Kidney glomerular epithelial cell (primary cell): ENCODE data around the gene LIPA.
A peak's percentile ranks its signal among the peaks of the same experiment; 100 is the strongest.
"Not testable (repeated sequence)": the region's sequence is repeated elsewhere in the genome, so short reads cannot be mapped to it uniquely, and the experiment has no call there.

Source experiments
- DNase-seq: peaks from one replicate; lab custom pipeline; 2025; lab: John Stamatoyannopoulos, UW

LIPA gene

DNA sequence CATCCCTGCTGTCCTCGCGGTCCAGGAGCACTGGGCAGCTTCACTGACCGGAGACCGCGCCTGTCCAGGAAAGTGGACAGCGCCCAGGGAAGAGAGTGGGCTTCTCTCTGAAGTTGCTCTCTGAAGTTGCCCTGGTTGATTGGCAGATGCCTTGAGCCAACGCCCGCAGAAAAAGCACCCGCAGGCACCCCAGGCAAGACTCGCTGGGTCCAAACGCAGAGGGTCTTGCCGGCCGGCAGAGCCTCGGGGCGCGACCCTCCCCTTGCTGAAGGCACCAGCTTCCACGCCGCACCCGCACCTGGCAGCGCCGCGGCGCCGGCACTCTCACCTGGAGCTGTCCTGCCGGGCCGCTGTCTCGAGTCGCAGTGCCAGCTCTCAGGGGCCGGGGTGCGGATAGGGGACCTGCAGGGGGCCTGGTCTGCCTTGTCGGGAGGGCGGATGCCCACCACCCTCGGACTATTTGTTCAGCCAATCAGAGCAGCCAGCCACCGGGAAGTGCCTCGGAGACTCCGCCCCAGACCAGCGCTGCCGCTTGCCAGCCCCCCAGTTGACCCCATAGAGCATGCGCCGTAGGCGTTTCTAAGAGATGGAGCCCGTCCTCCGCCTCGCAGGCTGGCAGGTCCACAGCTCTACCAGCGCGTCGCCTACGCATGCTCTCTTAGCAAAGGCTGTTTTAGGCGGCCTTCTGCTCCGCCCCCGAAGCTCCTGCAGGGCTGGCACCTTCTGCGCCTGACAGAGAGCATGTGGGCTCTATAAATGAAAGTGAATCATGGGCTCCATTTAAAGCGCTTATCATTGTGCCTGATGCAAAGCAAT lies at the start of gene LIPA:
Gene LIPA, minus strand, starts transcription at position 367 of the 816 bp plus-strand sequence. CDS start 4,127 bp downstream, outside the sequence.
- DNase-seq, result peak; percentile 95

GRCh38 chr10:89301232-89301631 lies 49.7 kb upstream of the LIPA start:
- peak; percentile 11 for DNase-seq

GRCh38 chr10:89299031-89299430 lies 47.5 kb upstream of the LIPA start:
- no peak for DNase-seq

GRCh38 chr10:89297791-89298190 lies 46.2 kb upstream of the LIPA start:
- DNase-seq, result no peak

GRCh38 chr10:89297356-89297755 lies 45.8 kb upstream of the LIPA start:
- DNase-seq, result no peak

- no peak for DNase-seq
Measured at GRCh38 chr10:89296220-89296648, 44.7 kb upstream of the LIPA start.

- DNase-seq, result no peak
Measured at GRCh38 chr10:89295597-89295996, 44.0 kb upstream of the LIPA start.

DNA sequence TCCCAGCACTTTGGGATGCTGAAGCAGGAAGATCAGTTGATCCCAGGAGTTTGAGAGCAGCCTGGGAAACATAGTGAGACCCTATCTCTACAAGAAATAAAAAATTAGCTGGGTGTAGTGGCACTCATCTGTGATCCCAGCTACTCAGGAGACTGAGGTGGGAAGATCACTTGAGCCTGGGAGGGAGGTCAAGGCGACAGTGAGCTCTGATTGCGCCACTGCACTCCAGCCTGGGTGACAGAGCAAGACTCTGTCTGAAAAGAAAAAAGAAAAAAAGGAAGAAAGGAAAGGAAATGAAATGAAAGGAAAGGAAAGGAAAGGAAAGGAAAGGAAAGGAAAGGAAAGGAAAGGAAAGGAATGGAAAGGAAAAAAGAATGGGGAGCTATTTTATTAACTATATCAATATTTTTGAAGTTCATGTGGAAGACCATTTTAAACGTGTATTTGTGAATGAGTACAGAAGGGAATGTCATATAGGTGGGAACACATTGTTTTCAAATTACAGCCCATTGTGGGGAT lies 43.2 kb upstream of the LIPA start:
- no peak for DNase-seq

- DNase-seq, result peak; percentile 32
Measured at GRCh38 chr10:89285303-89285702, 33.7 kb upstream of the LIPA start.

DNA sequence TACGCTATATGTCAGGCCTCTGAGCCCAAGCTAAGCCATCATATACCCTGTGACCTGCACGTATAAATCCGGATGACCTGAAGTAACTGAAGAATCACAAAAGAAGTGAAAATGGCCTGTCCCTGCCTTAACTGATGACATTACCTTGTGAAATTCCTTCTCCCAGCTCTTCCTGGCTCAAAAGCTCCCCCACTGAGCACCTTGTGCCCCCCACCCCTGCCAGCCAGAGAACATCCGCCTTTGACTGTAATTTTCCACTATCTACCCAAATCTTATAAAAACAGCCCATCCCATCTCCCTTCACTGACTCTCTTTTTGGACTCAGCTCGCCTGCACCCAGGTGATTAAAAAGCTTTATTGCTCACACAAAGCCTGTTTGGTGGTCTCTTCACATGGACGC lies 33.1 kb upstream of the LIPA start:
- DNase-seq, result not testable (repeated sequence)

DNA sequence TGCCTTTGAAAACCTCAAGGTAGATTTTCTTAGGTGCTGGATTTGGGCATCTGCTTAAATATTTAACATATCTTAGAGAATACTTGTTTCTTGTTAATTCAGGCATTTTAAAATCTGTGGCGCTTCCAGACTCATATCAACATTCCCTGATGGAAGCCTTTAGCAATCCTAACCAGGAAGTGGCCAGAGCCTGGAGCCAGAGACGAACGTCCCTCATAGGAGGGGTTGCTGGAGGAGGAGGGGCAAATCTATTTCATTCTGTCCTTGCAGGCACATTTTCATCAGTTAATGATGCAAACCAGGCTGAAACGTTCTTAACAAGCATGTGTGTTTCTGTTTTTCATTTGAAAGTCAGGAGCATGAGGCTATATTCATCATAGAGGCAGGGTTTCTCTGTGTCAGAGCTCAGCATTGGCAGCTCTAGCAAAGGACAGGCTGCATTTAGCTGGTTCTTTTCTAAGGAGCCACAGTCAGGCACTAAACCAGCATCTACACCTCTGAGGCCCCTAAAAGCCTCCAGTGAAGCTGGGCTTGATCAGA lies 32.4 kb upstream of the LIPA start:
- peak; percentile 69 for DNase-seq

DNA sequence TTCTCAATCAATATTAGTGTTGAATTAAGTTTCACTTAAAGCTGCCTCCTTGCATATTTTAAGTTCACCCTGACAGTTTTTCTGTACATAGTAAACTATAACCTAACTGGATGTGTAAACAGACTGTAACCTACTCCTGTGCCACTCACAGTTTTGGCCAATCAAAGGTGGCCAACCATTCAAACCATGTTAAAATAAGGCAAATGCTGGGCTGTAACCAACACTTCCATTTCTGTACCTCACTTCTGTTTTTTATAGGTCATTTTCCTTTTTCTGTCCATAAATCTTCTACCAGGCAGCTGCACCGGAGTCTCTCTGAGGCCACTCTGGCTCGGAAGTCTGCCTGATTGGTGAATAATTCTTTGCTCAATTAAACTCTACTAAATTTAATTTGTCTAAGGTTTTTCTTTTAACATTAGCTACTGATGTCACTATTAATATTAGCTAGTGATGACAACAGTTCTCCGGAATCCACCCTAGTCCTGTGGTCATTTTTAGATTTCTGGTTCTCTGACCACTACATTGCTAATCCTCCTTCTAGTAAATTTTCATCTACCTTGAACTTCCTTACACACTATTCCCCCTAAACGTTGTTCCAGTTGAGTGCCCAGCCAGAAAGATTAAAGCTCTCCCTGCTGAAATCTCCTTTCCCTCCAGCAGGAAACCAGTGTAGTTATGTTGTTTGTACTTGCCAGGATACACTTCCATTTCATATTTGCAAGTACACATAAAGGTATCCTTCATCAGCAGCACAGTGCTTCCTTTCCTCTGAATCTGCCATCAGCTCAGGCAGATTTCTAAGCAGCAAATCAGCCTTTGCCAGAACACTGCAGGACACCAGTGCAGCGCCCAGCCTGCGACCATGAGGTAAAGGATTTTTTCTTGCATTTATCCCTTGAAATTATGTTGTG lies 31.7 kb upstream of the LIPA start:
- DNase-seq, result peak; percentile 90

GRCh38 chr10:89281606-89282395 lies 30.2 kb upstream of the LIPA start:
- no peak for DNase-seq

- no peak for DNase-seq
Measured at GRCh38 chr10:89280508-89280907, 28.9 kb upstream of the LIPA start.

- peak; percentile 46 for DNase-seq
Measured at GRCh38 chr10:89279421-89279869, 27.9 kb upstream of the LIPA start.

- no peak for DNase-seq
Measured at GRCh38 chr10:89278900-89279392, 27.4 kb upstream of the LIPA start.

- DNase-seq, result peak; percentile 97
Measured at GRCh38 chr10:89278034-89278535, 26.5 kb upstream of the LIPA start.

DNA sequence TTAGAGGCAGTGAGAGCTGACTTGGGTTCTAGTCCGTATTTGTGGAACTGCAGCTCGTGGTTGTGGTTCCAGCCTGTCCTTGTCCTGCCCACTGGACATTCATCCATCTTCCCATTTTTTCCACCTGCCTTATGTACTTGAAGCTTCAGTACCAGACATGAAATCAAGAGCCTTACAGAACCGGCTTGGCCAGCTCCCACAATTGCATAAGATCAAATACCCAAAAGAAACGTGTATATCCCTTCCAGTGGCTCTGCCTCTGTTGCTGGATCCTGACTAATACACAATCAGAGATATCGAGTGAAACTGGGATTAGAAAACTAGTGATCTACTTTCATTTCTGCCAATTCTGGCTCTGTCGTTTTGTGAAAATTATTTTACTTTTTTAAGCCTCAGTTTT lies 23.8 kb upstream of the LIPA start:
- DNase-seq, result no peak

DNA sequence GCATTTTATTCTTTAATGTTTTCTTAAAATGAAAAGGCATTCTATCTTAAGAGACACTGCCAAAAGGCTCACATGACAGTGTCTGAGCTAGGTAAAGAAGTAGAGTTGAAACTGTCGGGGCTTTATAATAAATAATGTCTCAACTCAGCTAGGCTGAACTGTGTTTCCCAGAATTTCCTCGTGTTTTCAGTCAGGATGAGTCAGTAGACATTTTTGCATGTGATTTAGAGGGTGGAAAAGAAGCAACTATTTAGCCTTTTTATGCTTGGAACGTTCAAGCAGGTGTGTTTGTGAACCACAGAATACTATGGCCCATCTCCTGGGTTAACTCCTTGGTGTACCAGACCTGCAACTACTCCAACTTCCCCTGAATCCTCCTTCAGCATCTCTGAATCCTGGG lies 23.4 kb upstream of the LIPA start:
- peak; percentile 41 for DNase-seq

DNA sequence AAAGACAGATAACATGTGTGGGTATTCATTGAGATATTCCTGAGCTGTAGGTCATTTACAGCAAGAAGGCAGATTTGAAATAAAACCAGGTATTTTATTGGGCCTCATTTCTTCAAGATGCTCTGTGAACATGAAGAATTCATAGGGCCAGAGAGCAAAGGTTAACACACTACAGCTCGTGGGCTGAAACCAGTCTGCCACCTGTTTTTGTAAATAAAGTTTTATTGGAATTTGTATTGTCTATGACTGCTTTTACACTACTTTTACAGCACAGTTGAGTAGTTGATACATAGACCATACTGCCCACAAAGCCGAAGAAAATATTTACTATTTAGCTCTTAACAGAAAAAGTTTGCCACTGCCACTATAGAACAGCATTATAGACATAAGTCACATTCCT lies 22.1 kb upstream of the LIPA start:
- no peak for DNase-seq

DNA sequence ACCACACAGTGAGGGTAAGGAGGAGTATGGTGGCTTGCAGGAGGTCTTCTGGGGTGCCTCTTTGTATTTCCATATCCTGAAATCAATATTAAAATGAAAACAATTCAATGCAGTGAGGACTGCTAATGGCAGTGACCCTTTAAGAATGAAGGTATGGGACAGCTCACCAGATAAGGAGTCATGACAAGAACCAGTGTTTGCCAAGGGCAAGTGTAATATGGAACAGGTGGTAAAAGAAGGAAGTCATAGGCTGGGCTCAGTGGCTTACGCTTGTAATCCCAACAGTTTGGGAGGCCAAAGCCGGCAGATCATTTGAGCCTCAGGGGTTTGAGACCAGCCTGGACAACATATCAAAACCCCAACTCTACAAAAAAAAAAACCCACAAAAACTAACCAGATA lies 20.0 kb upstream of the LIPA start:
- DNase-seq, result no peak
